Retinal pigment epithelial cell (primary cell): ENCODE data around the gene NUP107.

Experiments used
- DNase-seq: peaks from one replicate; pipeline ENCODE4 v3.0.0-alpha.2; 2010; ENCODE audit warnings: low read depth
- H3K4me3 ChIP-seq: 2 replicates; pipeline ENCODE4 v1.5.1; 2011; ENCODE audit warnings: mild to moderate bottlenecking, low read length, control low read depth, moderate library complexity
- TF ChIP-seq, protein P1 (sequence below): conservative IDR thresholded peaks from 2 replicates; pipeline ENCODE4 v1.5.1; 2011; ENCODE audit warnings: low read depth, low read length, control low read depth, inconsistent platforms

NUP107 gene

DNA sequence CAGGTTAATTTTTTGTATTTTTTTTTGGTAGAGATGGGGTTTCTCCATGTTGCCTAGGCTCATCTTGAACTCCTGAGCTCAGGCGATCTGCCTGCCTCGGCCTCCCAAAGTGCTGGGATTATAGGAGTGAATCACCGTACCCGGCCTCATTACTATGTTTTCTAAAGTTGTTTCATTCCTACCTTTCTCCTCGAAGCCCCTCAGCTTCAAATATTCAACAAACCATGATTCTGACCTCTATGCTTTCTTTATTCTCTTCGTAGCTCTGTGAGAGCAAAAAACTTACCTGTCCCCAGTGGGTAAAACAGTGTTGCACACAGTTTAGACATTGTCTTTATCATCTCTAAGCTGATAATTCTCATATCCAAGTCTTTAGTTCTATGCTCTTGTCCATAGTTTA, 95.0 kb downstream of the NUP107 start:
- H3K4me3 ChIP-seq: no peak overlapping the region
- TF ChIP-seq, protein P1, sequence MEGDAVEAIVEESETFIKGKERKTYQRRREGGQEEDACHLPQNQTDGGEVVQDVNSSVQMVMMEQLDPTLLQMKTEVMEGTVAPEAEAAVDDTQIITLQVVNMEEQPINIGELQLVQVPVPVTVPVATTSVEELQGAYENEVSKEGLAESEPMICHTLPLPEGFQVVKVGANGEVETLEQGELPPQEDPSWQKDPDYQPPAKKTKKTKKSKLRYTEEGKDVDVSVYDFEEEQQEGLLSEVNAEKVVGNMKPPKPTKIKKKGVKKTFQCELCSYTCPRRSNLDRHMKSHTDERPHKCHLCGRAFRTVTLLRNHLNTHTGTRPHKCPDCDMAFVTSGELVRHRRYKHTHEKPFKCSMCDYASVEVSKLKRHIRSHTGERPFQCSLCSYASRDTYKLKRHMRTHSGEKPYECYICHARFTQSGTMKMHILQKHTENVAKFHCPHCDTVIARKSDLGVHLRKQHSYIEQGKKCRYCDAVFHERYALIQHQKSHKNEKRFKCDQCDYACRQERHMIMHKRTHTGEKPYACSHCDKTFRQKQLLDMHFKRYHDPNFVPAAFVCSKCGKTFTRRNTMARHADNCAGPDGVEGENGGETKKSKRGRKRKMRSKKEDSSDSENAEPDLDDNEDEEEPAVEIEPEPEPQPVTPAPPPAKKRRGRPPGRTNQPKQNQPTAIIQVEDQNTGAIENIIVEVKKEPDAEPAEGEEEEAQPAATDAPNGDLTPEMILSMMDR: no peak
- DNase-seq: no peak

DNA sequence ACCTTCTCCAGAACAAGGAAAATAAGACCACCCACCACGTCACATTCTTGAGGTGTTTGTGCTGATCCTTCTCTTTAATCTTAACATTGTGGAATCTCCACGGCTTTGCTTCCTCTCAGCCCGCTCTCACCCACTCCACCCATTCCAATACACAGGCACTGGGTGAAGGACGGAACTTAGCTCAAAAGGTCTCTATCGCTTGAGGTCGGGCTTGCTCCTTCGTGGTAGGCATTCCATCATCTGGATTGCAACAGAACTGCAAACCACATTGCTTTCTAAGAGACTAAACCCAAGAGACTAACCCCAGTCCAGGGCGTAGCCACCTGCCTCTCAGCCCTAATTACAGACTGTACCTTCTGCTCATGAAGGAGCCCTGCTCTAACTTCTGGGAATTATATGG, 97.2 kb downstream of the NUP107 start:
- TF ChIP-seq, protein P1: no peak
- H3K4me3 ChIP-seq: no peak overlapping the region
- DNase-seq: no peak

- TF ChIP-seq, protein P1: no peak
- DNase-seq: no peak
- H3K4me3 ChIP-seq: no peak overlapping the region
Observed at GRCh38 chr12:68785358-68785757, 98.6 kb downstream of the NUP107 start.

DNA sequence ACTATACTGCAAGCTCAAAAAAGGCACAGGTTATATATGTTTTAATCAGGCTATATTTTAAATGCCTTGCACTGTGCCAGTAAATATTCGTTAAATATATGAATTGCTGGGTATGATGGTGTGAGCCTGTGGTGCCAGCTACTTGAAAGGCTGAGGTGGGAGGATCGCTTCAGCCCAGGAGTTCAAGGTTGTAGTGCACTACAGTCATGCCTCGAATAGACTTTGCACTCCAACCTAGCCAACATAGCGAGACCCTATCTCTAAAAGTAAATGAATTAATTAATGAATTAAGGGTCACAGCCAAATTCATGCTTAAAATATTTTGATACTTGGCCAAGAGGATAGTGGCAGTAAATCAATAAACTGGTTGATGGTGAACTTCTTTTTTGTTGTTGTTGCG, 99.0 kb downstream of the NUP107 start:
- TF ChIP-seq, protein P1: no peak
- no peak for DNase-seq

DNA sequence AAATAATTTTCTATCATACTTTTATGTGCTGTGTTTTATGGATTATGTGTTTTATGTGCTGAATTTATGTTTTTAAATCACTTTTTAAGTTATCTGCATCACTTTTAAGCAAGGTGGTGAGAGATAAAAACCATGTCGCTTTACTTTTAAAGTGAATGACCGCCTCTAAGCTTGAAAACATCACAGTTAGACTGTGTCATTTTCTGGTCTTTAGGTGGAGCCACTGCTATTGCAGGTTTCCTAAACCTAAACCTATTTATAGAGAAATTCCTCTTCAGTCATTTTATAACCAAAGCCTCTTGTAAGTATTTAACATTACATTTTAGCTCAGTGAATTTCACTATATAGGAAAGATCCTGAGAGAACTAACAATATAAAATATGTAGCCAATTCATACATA, 100.2 kb downstream of the NUP107 start:
- H3K4me3 ChIP-seq: no peak overlapping the region
- no peak for DNase-seq
- TF ChIP-seq, protein P1: peak; percentile 8

More for the DNA sequence above, 99.0 kb downstream of the NUP107 start:
- no peak overlapping the region for H3K4me3 ChIP-seq

DNA sequence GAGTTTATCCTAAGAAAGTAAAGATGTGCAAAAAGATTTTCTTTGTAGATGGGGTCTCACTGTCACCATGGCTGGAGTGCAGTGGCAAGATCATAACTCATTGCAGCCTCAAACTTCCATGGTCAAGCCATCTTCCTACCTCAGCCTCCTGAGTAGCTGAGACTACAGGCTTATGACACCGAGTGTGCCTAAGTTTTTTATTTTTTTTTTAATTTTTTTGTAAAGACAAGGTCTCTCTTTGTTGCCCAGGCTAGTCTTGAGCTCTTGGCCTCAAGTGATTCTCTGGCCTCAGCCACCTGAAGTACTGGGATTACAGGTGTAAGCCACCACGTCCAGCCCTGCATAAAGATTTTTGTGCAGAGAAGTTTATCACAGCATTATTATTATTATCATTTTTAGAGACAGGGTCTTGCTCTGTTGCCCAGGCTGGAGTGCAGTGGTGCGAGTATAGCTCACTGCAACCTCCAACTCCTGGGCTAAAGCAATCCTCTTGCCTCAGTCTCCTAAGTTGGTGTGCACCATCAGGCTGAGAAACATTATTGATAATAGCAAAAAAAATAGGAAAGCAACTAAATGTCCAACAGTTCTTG, 101.9 kb downstream of the NUP107 start:
- no peak for DNase-seq
- TF ChIP-seq, protein P1: no peak
- H3K4me3 ChIP-seq: no peak overlapping the region

DNA sequence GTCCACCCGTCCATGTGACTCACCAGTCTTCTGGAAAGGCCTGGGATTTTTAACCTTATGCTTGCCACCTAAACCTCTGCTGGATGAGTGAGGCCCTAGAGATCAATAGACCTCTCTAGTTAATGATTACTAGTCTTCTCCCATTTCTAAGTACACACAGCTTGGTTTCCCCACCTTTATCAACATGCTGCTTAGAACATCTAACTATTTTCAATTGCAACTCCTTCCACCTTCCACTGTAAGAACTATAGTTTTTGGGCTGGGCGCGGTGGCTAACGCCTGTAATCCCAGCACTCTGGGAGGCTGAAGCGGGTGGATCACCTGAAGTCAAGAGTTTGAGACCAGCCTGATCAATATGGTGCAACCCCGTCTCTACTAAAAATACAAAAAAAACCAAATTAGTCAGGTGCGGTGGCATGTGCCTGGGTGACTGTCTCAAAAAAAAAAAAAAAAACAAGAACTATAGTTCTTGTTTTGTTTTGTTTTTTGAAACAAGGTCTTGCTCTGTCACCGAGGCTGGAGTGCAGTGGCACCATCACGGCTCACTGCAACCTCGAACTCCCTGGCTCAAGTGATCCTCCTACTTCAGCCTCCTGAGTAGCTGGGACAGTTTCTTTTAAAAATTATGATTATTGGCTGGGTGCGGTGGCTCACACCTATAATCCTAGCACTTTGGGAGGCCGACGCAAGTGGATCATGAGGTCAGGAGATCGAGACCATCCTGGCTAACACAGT, 102.5 kb downstream of the NUP107 start:
- TF ChIP-seq, protein P1: no peak

More for the DNA sequence above, 102.5 kb downstream of the NUP107 start:
- H3K4me3 ChIP-seq: no peak overlapping the region
- DNase-seq: no peak
